Astrocyte (in vitro differentiated cells and primary cell): ENCODE data around the gene PREPL.

Source experiments
- CTCF ChIP-seq: IDR thresholded peaks from 2 replicates; pipeline ENCODE4 v1.5.1; 2011; ENCODE audit warnings: low read depth, mild to moderate bottlenecking, inconsistent platforms, low read length, moderate library complexity; ENCODE audit not compliant: insufficient read depth
- EZH2 ChIP-seq: IDR thresholded peaks from 2 replicates; pipeline ENCODE4 v1.6.1; 2012; ENCODE audit warnings: mild to moderate bottlenecking, low read length, inconsistent platforms; ENCODE audit not compliant: insufficient read depth

GRCh38 chr2:44299635-44300034 lies 61.7 kb downstream of the PREPL start:
- TF ChIP-seq CTCF (no peak), EZH2 (no peak)
